ENCODE data around the gene CABLES1.
"Not testable (repeated sequence)": the region's sequence is repeated elsewhere in the genome, so short reads cannot be mapped to it uniquely, and the experiment has no call there.

CABLES1 gene

GRCh38 chr18:23093772-23094171, 41.5 kb upstream of the CABLES1 start:
- no peak for DNase-seq (ENCODE audit: extremely low spot score)
- ChIA-PET POLR2A (no interaction called here), CTCF (no interaction called here)
- no peak for TF ChIP-seq PKNOX1 (IDR thresholded peaks at IDR 0.05)
- TF ChIP-seq L3MBTL2 (conservative IDR thresholded peaks at IDR 0.05), result no peak
- TF ChIP-seq CTBP1 (IDR thresholded peaks at IDR 0.05; ENCODE audit: borderline replicate concordance), result no peak
- TF ChIP-seq FOXK2 (IDR thresholded peaks at IDR 0.05), result no peak
- no peak for TF ChIP-seq SP1 (IDR thresholded peaks at IDR 0.05)

- DNase-seq (ENCODE audit: extremely low spot score), result no peak
- TF ChIP-seq FOXA1 (IDR thresholded peaks at IDR 0.05) (no peak), L3MBTL2 (conservative IDR thresholded peaks at IDR 0.05) (no peak), SP1 (IDR thresholded peaks at IDR 0.05) (no peak), FOXK2 (IDR thresholded peaks at IDR 0.05) (no peak), ARNT (IDR thresholded peaks at IDR 0.05) (no peak), FOXM1 (IDR thresholded peaks at IDR 0.05; ENCODE audit: borderline replicate concordance) (no peak), CTBP1 (IDR thresholded peaks at IDR 0.05; ENCODE audit: borderline replicate concordance) (no peak), BHLHE40 (IDR thresholded peaks at IDR 0.05; ENCODE audit: borderline replicate concordance) (no peak), TARDBP (IDR thresholded peaks at IDR 0.05) (no peak), SUZ12 (IDR thresholded peaks at IDR 0.05) (no peak), LEF1 (IDR thresholded peaks at IDR 0.05; ENCODE audit: borderline replicate concordance) (no peak), ZNF384 (IDR thresholded peaks at IDR 0.05) (no peak), PKNOX1 (IDR thresholded peaks at IDR 0.05) (no peak)
- CTCF ChIA-PET, result no interaction called here
- POLR2A ChIA-PET, result no interaction called here
Measured at GRCh38 chr18:23094411-23095190, 40.7 kb upstream of the CABLES1 start.

GRCh38 chr18:23095463-23095862, 39.8 kb upstream of the CABLES1 start:
- ChIA-PET POLR2A (no interaction called here), CTCF (no interaction called here)
- no peak for DNase-seq (ENCODE audit: extremely low spot score)
- TF ChIP-seq HDGF (IDR thresholded peaks at IDR 0.05; ENCODE audit: borderline replicate concordance) (no peak), FOXM1 (IDR thresholded peaks at IDR 0.05; ENCODE audit: borderline replicate concordance) (no peak), SUZ12 (IDR thresholded peaks at IDR 0.05) (no peak), TARDBP (IDR thresholded peaks at IDR 0.05) (no peak), BHLHE40 (IDR thresholded peaks at IDR 0.05; ENCODE audit: borderline replicate concordance) (no peak), L3MBTL2 (conservative IDR thresholded peaks at IDR 0.05) (no peak), ZNF384 (IDR thresholded peaks at IDR 0.05) (no peak), FOXK2 (IDR thresholded peaks at IDR 0.05) (no peak), LEF1 (IDR thresholded peaks at IDR 0.05; ENCODE audit: borderline replicate concordance) (no peak), ARNT (IDR thresholded peaks at IDR 0.05) (no peak), SP1 (IDR thresholded peaks at IDR 0.05) (no peak)

- POLR2A ChIA-PET; DNase-seq (ENCODE audit: extremely low spot score): not testable (repeated sequence)
- CTCF ChIA-PET, result interaction anchor here (0.7 kb wide), 1 partner anchor 70 kb away, joined by 3 read pairs; no protein-coding TSS in a partner anchor
Measured at GRCh38 chr18:23097016-23097415, 38.3 kb upstream of the CABLES1 start.

GRCh38 chr18:23099621-23100020, 35.7 kb upstream of the CABLES1 start:
- TF ChIP-seq SUZ12 (IDR thresholded peaks at IDR 0.05) (no peak), LEF1 (IDR thresholded peaks at IDR 0.05; ENCODE audit: borderline replicate concordance) (no peak), FOXK2 (IDR thresholded peaks at IDR 0.05) (no peak), PKNOX1 (IDR thresholded peaks at IDR 0.05) (no peak), FOXA1 (IDR thresholded peaks at IDR 0.05) (no peak)
- CTCF ChIA-PET, result no interaction called here
- POLR2A ChIA-PET, result interaction anchor here (1.4 kb wide), 1 partner anchor 35 kb away, joined by 3 read pairs; no protein-coding TSS in a partner anchor
- DNase-seq (ENCODE audit: extremely low spot score), result no peak

- no peak for DNase-seq (ENCODE audit: extremely low spot score)
- CTCF ChIA-PET, result interaction anchor here (1.9 kb wide), 1 partner anchor 30 kb away, joined by 5 read pairs; no protein-coding TSS in a partner anchor
- no peak for TF ChIP-seq FOXM1 (IDR thresholded peaks at IDR 0.05; ENCODE audit: borderline replicate concordance)
- no peak for TF ChIP-seq TARDBP (IDR thresholded peaks at IDR 0.05)
- TF ChIP-seq PKNOX1 (IDR thresholded peaks at IDR 0.05), result no peak
- no peak for TF ChIP-seq NFRKB (IDR thresholded peaks at IDR 0.05)
- TF ChIP-seq LEF1 (IDR thresholded peaks at IDR 0.05; ENCODE audit: borderline replicate concordance), result no peak
- TF ChIP-seq CTBP1 (IDR thresholded peaks at IDR 0.05; ENCODE audit: borderline replicate concordance), result no peak
- TF ChIP-seq FOXA1 (IDR thresholded peaks at IDR 0.05), result no peak
- no peak for TF ChIP-seq ZNF384 (IDR thresholded peaks at IDR 0.05)
- POLR2A ChIA-PET, result interaction anchor here (1.7 kb wide), 1 partner anchor 33 kb away, joined by 8 read pairs; the partner anchor contains the start of gene CABLES1
Measured at GRCh38 chr18:23101861-23102432, 33.3 kb upstream of the CABLES1 start.
